NOMO-1 treated with dmso at 0.1 percent for 144 hours (cell line): Measurements from ENCODE around the gene PPP1R12C.

Source experiments
- DNase-seq: peaks from one replicate; lab custom pipeline; 2025; ENCODE audit not compliant: unreplicated experiment; lab: John Stamatoyannopoulos, UW

The PPP1R12C gene

GRCh38 chr19:55091126-55091910, 26.1 kb downstream of the PPP1R12C start:
- no peak for DNase-seq

DNA sequence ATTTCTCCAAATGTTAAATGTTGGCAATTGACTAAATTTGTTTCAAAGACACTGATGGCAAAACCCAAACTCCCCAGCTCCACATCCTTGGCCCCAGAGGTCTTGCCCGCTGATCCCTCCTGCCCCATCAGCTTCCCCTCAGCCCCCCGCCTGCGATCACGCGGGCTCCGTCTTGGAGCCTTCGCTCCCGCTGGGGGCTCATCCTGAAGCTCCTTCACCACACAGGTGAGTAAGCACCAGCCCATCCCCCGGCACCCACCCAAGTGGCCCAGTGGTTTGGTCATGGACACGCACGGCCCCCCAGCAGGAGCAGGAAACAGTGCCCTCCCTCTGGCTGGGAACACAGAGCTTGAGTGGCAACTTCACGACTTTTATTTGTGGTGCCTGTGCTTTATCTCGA, 26.9 kb downstream of the PPP1R12C start:
- DNase-seq = no peak

GRCh38 chr19:55089342-55089944, 28.0 kb downstream of the PPP1R12C start:
- DNase-seq = no peak

- DNase-seq = no peak
Observed at GRCh38 chr19:55088543-55089341, 28.7 kb downstream of the PPP1R12C start.

DNA sequence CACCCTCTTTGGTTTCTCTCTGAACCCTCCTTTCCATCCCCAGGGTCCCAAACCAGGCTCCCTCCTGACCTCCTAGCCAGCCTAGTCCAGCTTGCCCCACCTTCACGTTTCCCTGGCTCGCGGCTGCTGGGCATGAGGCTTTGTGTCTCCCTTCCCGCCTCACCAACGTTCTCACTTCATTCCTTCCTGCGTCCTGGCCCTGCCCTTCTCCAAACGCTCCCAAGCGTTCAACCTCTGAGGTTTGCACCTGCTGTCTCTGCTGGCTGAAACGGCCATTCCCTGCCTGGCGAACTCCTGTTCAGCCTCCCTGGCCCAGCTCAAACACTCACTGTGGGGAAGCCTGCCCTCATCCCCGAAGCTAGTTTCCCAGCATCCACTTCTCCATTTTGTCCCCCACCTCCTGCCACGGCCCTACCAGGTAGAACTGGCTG, 29.4 kb downstream of the PPP1R12C start:
- DNase-seq = no peak

DNA sequence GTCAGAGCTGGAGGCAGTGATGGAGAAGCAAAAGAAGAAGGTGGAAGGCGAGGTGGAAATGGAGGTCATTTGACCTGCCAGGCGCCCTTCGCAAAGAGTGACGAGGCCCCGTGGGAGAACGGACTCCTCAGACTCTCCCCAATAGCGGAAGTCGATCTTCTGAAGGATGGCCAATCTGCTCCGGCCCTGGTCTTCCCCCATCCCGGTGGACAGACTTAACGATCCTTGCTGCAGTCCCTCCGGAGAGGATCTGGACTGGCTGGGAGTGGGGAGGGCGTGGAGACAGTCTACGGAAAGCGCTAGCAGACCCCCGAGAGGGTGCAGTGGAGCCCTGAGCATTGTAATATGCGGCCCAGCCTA, 29.9 kb downstream of the PPP1R12C start:
- no peak for DNase-seq

DNA sequence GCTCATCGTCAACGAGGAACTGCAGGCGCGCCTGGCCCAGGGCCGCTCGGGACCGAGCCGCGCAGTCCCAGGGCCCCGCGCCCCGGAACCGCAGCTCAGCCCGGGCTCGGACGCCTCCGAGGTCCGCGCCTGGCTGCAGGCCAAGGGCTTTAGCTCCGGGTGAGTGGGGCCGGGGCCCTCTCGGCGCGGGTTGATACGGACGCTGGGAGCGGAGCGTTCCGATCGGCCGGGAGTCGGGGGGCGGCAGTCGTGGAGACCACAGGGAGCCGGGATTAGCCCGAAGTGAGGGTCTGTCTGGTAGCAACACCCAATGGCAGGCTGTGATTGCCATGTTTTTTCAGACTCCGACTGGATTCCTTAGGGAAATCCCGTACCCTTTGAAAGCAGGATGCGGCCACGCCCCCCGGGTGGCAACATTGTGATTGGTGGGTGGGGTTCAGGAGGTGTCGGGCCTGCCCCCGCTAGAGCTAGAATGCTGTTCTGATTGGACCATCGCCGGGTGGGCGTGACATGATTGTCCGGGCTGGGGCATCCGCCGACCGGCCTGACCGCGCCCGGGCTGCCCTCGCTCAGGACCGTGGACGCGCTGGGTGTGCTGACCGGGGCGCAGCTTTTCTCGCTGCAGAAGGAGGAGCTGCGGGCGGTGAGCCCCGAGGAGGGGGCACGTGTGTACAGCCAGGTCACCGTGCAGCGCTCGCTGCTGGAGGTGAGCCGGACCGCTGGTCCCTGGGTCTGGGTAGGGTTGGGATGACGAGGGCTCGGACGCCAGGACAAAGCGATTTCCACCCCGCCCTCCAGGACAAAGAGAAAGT, 30.5 kb downstream of the PPP1R12C start:
- no peak for DNase-seq

GRCh38 chr19:55085923-55086715, 31.3 kb downstream of the PPP1R12C start:
- DNase-seq = no peak

DNA sequence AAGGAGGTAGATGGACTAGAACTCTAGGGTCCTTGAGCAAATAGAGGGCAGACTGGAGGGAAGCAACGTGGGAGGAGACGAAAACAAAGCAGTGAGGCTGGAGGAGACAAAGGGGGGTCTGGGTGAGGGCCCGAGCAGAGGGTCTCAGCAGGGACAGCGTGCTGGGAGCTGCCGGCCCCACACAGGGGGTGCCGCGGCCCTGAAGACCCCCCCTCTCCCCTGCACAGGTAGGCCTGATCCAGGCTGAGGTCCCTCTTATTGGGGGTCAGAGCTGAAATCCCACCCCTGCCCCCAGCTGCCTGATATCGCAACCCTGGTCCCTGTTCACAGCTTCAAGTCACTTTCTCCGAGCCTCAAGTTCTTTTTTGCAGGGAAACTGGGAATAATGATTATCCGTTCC, 33.0 kb downstream of the PPP1R12C start:
- no peak for DNase-seq

DNA sequence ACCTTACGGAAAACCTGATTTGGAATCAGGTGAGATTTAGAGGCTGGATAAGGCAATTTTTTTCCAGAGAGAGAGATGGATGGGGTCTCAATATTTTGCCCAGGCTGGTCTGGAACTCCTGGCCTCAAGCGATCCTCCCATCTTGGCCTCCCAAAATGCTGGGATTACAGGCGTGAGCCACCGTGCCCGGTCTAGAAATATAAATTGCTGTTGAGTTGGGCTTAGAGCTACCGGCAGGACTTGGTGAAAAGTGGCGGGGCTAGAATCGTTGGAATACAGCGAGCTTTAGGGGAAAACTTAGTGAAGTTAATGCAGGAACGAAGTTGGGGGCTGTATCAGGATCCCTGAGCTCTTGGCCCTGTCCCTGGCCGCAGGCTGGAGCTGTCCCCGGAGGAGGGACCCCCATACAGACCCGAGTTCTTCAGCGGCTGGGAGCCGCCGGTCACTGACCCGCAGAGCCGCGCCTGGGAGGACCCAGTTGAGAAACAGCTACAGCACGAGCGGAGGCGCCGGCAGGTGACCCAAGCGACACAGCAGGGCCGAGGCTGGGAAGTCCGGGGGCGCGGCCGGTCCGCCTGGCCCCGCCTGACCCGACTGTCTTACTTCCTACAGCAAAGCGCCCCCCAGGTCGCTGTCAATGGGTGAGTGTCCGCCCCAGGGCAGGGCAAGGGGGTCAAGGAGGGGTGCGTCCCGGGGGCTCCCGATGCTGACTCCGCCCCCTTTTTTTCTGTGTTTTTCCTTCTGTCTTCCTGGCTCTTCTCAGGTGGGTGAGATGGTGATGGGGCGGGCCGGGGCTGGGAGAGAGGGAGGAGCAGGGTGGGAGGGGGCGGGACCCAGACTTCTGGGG, 34.2 kb downstream of the PPP1R12C start:
- DNase-seq = no peak

- DNase-seq = no peak
Observed at GRCh38 chr19:55082020-55082851, 35.2 kb downstream of the PPP1R12C start.

DNA sequence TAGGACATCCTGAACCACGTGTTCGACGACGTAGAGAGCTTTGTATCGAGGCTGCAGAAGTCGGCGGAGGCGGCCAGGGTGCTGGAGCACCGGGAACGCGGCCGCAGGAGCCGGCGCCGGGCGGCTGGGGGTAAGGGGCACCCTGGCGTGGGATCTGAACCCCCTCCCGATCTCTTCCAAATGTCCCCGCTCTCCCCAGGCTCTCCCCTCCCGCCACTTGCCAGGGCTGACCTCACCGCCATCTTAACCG, 35.7 kb downstream of the PPP1R12C start:
- DNase-seq = no peak

- DNase-seq = peak; percentile 91
Observed at GRCh38 chr19:55080968-55081769, 36.3 kb downstream of the PPP1R12C start.

GRCh38 chr19:55080121-55080967, 37.1 kb downstream of the PPP1R12C start:
- DNase-seq = peak; percentile 74

DNA sequence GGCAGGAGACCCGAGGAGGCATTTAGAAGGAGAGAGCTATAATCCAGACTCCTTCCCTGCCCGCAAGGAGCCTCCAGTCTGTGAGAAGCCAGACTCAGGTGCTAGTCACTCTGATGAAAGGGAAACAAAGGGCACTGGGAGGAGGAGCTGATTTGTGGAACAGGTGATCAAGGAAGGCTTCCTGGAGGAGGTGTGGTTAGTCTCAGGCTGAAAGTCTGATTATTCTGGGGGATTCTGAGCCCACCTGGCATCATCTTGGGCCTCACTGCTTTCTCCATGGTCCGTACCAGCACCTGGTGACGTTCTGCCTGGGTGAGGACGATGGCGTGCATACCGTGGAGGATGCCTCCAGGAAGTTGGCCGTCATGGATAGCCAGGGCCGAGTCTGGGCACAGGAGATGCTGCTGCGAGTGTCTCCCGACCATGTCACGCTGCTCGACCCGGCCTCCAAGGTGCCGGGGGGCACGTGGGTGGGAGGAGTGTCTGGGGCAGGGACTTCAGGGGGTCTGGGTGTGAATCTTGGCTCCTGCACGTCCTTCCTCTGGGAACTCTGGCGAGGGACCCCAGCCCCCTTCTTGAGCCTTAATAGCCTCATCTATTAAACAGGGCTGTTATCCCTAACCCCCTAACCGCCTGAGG, 37.9 kb downstream of the PPP1R12C start:
- no peak for DNase-seq

DNA sequence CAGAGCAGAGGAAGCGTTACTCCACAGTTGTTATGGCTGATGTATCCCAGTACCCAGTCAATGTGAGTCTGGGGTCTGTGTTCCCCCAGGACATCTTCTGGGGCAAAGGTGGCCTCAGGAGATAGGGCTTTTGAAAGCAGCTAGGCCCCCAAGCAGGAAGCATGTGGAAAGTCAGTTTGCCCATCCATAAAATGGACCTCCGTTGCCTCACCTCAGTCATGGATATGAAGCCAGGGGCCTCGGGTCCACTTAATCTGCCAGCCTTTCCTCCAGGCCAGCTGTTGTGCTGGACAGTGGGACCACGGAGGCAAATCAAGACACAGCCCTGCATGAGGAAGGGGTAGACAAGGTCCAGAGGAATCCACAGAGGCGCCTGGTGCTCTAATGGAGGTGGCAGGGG, 38.4 kb downstream of the PPP1R12C start:
- DNase-seq = no peak

GRCh38 chr19:55077106-55077505, 40.3 kb downstream of the PPP1R12C start:
- DNase-seq = no peak
